22Rv1 (cell line): ENCODE results near the gene TECPR2.

Experiments
- H3K27ac ChIP-seq: fragments of 450-650 bp; 2 replicates; pipeline ENCODE4 v1.5.1; 2017
- ZFX ChIP-seq: fragments of 450-650 bp; IDR thresholded peaks from 2 replicates; pipeline ENCODE4 v1.6.1; 2017; ENCODE audit warnings: antibody characterized with exemption, borderline replicate concordance
- TF ChIP-seq, protein P1 (sequence below): fragments of 450-650 bp; IDR thresholded peaks from 2 replicates; pipeline ENCODE4 v1.5.1; 2017; ENCODE audit warnings: mild to moderate bottlenecking

The TECPR2 gene

DNA sequence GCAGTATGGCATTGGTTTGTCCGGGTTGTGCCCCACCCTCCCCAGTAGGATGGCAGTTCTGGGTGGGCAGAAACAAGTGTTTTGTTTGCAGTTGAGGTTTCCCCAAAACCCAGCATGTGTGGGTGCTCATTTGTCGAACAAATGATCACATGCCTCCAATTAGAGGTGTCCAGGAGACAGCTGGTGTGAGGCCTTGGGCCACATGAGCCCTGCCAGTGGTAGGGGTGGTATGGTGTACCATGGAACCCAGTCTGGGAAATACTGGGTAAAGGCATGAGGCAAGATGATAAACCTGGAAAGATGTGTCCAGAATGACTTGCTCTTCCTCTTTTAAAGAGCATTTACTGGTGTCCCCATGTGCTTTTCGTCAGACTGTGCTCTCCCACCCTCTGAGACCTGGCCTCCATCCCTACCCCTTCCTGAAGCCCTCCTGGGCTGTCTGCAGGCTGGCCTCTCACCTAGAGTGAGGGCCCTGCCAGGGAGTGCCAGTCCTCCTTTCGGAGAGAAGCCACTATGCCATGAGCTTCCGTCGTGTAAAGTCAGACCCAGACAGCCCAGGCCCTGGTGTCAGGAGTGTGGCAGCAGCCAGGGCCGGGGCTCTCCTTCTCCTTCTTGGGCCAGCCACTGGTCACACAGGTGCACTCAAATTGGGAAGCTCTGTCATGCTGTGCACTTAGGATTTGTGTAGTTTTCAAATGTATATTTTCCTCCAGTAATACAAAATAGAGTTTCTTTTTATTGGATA lies 129.2 kb downstream of the TECPR2 start:
- no peak for TF ChIP-seq ZFX
- TF ChIP-seq, protein P1, sequence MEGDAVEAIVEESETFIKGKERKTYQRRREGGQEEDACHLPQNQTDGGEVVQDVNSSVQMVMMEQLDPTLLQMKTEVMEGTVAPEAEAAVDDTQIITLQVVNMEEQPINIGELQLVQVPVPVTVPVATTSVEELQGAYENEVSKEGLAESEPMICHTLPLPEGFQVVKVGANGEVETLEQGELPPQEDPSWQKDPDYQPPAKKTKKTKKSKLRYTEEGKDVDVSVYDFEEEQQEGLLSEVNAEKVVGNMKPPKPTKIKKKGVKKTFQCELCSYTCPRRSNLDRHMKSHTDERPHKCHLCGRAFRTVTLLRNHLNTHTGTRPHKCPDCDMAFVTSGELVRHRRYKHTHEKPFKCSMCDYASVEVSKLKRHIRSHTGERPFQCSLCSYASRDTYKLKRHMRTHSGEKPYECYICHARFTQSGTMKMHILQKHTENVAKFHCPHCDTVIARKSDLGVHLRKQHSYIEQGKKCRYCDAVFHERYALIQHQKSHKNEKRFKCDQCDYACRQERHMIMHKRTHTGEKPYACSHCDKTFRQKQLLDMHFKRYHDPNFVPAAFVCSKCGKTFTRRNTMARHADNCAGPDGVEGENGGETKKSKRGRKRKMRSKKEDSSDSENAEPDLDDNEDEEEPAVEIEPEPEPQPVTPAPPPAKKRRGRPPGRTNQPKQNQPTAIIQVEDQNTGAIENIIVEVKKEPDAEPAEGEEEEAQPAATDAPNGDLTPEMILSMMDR, result no peak
- no peak overlapping the region for H3K27ac ChIP-seq

GRCh38 chr14:102492531-102492910 lies 129.8 kb downstream of the TECPR2 start:
- no peak overlapping the region for H3K27ac ChIP-seq
- no peak for TF ChIP-seq ZFX
- TF ChIP-seq, protein P1, result no peak

DNA sequence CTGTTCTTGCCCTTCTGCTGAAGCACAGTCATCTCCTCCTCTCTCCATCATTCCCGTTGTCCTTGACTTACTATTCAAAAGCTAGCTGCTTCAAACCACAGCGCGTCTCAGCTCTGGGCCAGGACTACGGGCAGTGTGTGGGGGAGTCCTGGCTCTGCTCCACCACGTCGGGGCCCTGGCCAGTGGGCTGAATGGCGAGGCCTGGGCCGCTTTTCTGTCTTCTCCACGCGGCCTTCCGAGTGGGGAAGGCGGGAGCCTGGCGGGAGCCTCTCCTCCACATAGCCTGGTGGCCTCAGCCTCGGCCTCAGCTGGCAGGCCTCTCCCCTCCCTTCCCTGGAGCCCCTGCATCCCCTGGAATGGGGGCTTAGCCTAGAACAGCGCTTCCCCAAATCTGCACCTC lies 130.4 kb downstream of the TECPR2 start:
- H3K27ac ChIP-seq, result no peak overlapping the region
- TF ChIP-seq, protein P1, result no peak
- TF ChIP-seq ZFX, result no peak

DNA sequence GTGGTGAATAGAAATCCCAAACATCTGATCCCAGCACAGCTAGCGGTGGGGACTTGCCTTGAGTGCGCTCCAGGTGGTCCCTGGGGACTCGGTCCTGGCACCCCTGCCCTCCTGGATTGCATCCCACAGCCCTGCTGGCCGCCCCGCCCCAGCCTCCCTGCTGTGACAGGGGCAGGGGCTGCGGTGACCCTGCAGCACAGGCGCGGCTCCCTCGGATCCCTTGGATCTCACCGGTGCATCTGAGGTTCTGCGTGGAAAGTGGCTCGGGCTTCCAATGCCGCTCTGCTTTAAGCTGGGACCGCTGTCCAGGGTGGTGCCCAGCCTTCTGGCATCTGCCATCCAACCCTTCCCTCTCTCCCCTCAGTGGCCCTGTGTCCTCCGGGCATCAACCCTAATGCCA lies 130.8 kb downstream of the TECPR2 start:
- no peak overlapping the region for H3K27ac ChIP-seq
- TF ChIP-seq ZFX, result no peak

- TF ChIP-seq ZFX, result no peak
- TF ChIP-seq, protein P1, result no peak
- no peak overlapping the region for H3K27ac ChIP-seq
These were observed 133.0 kb downstream of the TECPR2 start for GRCh38 chr14:102495491-102496330.

DNA sequence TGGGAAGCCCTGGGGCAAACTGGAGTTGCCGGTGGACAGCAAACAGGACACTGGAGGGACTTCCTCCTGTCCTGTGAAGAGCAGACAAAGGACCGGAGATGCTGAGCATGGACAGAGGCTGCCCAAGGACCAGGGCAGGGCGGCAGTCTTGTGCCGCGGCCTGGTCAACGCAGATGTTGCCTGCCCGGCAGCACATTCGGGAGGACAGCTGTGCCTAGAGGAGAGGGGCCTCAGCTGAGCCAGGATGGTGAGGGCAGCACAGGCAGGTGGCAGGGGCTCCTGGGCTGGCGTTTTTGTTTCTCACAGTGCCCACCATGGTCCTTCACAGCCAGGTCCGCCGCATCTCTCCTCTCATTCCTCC lies 133.6 kb downstream of the TECPR2 start:
- TF ChIP-seq, protein P1, result no peak
- TF ChIP-seq ZFX, result no peak
- H3K27ac ChIP-seq, result no peak overlapping the region

DNA sequence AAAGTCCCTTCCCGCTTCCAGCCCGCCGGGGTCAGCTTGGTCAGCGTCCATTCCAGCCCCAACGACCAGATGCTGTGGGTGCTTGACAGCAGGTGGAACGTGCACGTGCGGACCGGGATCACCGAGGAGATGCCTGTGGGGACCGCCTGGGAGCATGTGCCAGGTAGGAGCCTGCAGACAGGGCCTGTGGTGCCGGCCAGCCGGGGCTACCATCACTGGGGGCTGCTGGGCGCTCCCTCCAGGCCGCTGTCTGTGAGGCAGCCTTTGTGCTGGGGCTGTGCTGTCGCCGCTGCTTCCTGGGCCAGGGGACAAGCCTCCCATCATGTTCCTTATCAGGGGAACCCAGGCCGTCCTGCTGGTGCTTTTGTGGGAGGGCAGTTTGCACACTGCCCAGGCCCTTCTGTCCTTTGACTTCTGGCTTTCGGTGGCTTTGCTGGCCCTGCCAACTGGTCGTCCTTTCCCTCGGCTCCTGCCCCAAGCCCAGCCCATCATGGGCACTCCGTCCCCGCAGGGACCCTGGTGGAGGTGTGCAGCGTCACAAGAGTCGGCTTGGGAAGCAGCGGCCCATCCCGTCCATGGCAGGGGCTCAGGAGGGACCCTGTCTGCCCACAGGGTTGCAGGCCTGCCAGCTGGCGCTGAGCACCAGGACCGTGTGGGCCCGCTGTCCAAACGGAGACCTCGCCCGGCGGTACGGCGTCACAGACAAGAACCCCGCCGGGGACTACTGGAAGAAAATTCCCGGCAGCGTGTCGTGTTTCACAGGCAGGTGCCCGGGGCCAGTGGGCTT lies 134.4 kb downstream of the TECPR2 start:
- H3K27ac ChIP-seq, result no peak overlapping the region
- TF ChIP-seq, protein P1, result no peak
- no peak for TF ChIP-seq ZFX
